ENCODE measurements around the gene SLC9A5. TPM values are rescaled to one million over a fixed set of nuclear protein-coding genes. Genes with fewer than 3 reads are reported as not detected.

The SLC9A5 gene
- total RNA-seq, 1 experiment from 2014 or later, result 10.3 TPM

- peak; percentile 14; the same call in 1 of the 2 replicates for TF ChIP-seq AFF4 (CRISPR knock-in tag; IDR thresholded peaks at IDR 0.05; ENCODE audit: borderline replicate concordance)
- peak; percentile 92 for TF ChIP-seq USF2 (CRISPR knock-in tag; IDR thresholded peaks at IDR 0.05)
- TF ChIP-seq PRRX2 (CRISPR knock-in tag; IDR thresholded peaks at IDR 0.05), result no peak
- TF ChIP-seq EMX1 (CRISPR knock-in tag; IDR thresholded peaks at IDR 0.05), result no peak
- peak; percentile 63 for TF ChIP-seq HMGXB4 (CRISPR knock-in tag; IDR thresholded peaks at IDR 0.05)
- TF ChIP-seq ZNF416 (CRISPR knock-in tag; IDR thresholded peaks at IDR 0.05), result no peak
- TF ChIP-seq ETV6 (CRISPR knock-in tag; IDR thresholded peaks at IDR 0.05), result peak; percentile 73
- TF ChIP-seq GTF2I (CRISPR knock-in tag; conservative IDR thresholded peaks at IDR 0.05), result no peak
- TF ChIP-seq SMAD4 (CRISPR knock-in tag; IDR thresholded peaks at IDR 0.05), result no peak
- 0 out of 2 replicates have a peak, but pooled peaks have one; percentile 40 for TF ChIP-seq SMAD3 (CRISPR knock-in tag; IDR thresholded peaks at IDR 0.05; ENCODE audit: borderline replicate concordance)
- TF ChIP-seq ZNF281 (CRISPR knock-in tag; IDR thresholded peaks at IDR 0.05), result peak; percentile 82; the same call in 1 of the 2 replicates
- peak; percentile 95; the same call in 1 of the 2 replicates for TF ChIP-seq TEAD1 (CRISPR knock-in tag; IDR thresholded peaks at IDR 0.05)
- no peak for TF ChIP-seq ERG (CRISPR knock-in tag; IDR thresholded peaks at IDR 0.05)
- no peak for TF ChIP-seq FOXJ3 (CRISPR knock-in tag; IDR thresholded peaks at IDR 0.05; ENCODE audit: borderline replicate concordance)
- no peak for TF ChIP-seq CBFB (CRISPR knock-in tag; IDR thresholded peaks at IDR 0.05; ENCODE audit: low read depth)
- TF ChIP-seq CREB1 (CRISPR knock-in tag; IDR thresholded peaks at IDR 0.05), result no peak
- 0 out of 2 replicates have a peak, but pooled peaks have one; percentile 72 for TF ChIP-seq E2F5 (CRISPR knock-in tag; IDR thresholded peaks at IDR 0.05)
- TF ChIP-seq STAT6 (CRISPR knock-in tag; conservative IDR thresholded peaks at IDR 0.05; ENCODE audit: low read depth), result no peak
- TF ChIP-seq NFE2L1 (CRISPR knock-in tag; IDR thresholded peaks at IDR 0.05), result peak; percentile 45; the same call in 1 of the 2 replicates
- no peak for TF ChIP-seq ZNF121 (CRISPR knock-in tag; IDR thresholded peaks at IDR 0.05)
- TF ChIP-seq ZNF671 (CRISPR knock-in tag; IDR thresholded peaks at IDR 0.05), result no peak
- peak; percentile 65 for TF ChIP-seq ZNF423 (CRISPR knock-in tag; IDR thresholded peaks at IDR 0.05)
- no peak for TF ChIP-seq ESRRA (CRISPR knock-in tag; IDR thresholded peaks at IDR 0.05; ENCODE audit: borderline replicate concordance)
- no peak for TF ChIP-seq ZSCAN18 (CRISPR knock-in tag; IDR thresholded peaks at IDR 0.05)
Measured at GRCh38 chr16:67246081-67246755, 2.6 kb upstream of the SLC9A5 start (continued).

Data from WTC11 (cell line).